H9 (cell line): ENCODE results near the gene VWF. TPM values are rescaled to one million over a fixed set of nuclear protein-coding genes. Genes with fewer than 3 reads are reported as not detected.

Experiments
- DNase-seq: peaks from one replicate; pipeline ENCODE4 v3.0.0-alpha.2; 2017
- H2AFZ ChIP-seq: one replicate; pipeline ENCODE4 v1.6.1; 2013; ENCODE audit warnings: mild to moderate bottlenecking, low read length, control low read depth, moderate library complexity
- H2AK5ac ChIP-seq: 2 replicates; pipeline ENCODE4 v1.6.1; 2013; ENCODE audit warnings: low read length, control low read depth, mixed read lengths; ENCODE audit not compliant: insufficient read length
- H2BK120ac ChIP-seq: one replicate; pipeline ENCODE4 v1.6.1; 2013; ENCODE audit warnings: low read depth, mild to moderate bottlenecking, low read length, control low read depth, inconsistent platforms; ENCODE audit not compliant: poor library complexity, severe bottlenecking
- H2BK12ac ChIP-seq: 2 replicates; pipeline ENCODE4 v1.6.1; 2013; ENCODE audit warnings: low read length, control low read depth, mixed read lengths, low read depth; ENCODE audit not compliant: insufficient read length
- H2BK15ac ChIP-seq: 2 replicates; pipeline ENCODE4 v1.6.1; 2013; ENCODE audit warnings: low read depth, low read length, control low read depth
- H2BK20ac ChIP-seq: one replicate; pipeline ENCODE4 v1.6.1; 2013; ENCODE audit warnings: low read depth, mild to moderate bottlenecking, low read length, control low read depth, inconsistent platforms; ENCODE audit not compliant: poor library complexity, severe bottlenecking
- H2BK5ac ChIP-seq: 2 replicates; pipeline ENCODE4 v1.6.1; 2013; ENCODE audit warnings: low read length, control low read depth, mixed read lengths; ENCODE audit not compliant: insufficient read length
- H3K14ac ChIP-seq: 2 replicates; pipeline ENCODE4 v1.6.1; 2013; ENCODE audit warnings: low read length, control low read depth; ENCODE audit not compliant: insufficient read depth
- H3K18ac ChIP-seq: 2 replicates; pipeline ENCODE4 v1.6.1; 2013; ENCODE audit warnings: low read depth, mild to moderate bottlenecking, mixed read lengths, low read length, control low read depth; ENCODE audit not compliant: insufficient read length
- H3K23ac ChIP-seq: 2 replicates; pipeline ENCODE4 v1.6.1; 2013; ENCODE audit warnings: low read length, control low read depth, mixed read lengths, low read depth; ENCODE audit not compliant: insufficient read length
- H3K23me2 ChIP-seq: 2 replicates; pipeline ENCODE4 v1.6.1; 2013; ENCODE audit warnings: low read depth, mild to moderate bottlenecking, mixed read lengths, low read length, control low read depth; ENCODE audit not compliant: insufficient read length, poor library complexity, severe bottlenecking
- H3K27ac ChIP-seq: 2 replicates; pipeline ENCODE4 v1.5.1; 2013; ENCODE audit warnings: low read length, control low read depth, mixed read lengths, low read depth; ENCODE audit not compliant: insufficient read length
- H3K27me3 ChIP-seq: 2 replicates; pipeline ENCODE4 v1.6.1; 2013; ENCODE audit warnings: low read length, control low read depth, inconsistent platforms; ENCODE audit not compliant: insufficient read depth
- H3K4ac ChIP-seq: 2 replicates; pipeline ENCODE4 v1.6.1; 2013; ENCODE audit warnings: low read depth, mild to moderate bottlenecking, control low read depth, inconsistent platforms, low read length, moderate library complexity
- H3K4me1 ChIP-seq: 2 replicates; pipeline ENCODE4 v1.6.1; 2013; ENCODE audit warnings: low read length, control low read depth, inconsistent platforms; ENCODE audit not compliant: insufficient read depth
- H3K4me2 ChIP-seq: 2 replicates; pipeline ENCODE4 v1.6.1; 2013; ENCODE audit warnings: low read length, control low read depth, mixed read lengths; ENCODE audit not compliant: insufficient read length, insufficient read depth
- H3K56ac ChIP-seq: 2 replicates; pipeline ENCODE4 v1.6.1; 2013; ENCODE audit warnings: low read depth, mild to moderate bottlenecking, mixed read lengths, low read length, control low read depth; ENCODE audit not compliant: insufficient read length
- H3K79me1 ChIP-seq: 2 replicates; pipeline ENCODE4 v1.6.1; 2013; ENCODE audit warnings: low read depth, mild to moderate bottlenecking, moderate library complexity, low read length, control low read depth, inconsistent platforms; ENCODE audit not compliant: insufficient read depth, poor library complexity, severe bottlenecking
- H3K79me2 ChIP-seq: 2 replicates; pipeline ENCODE4 v1.6.1; 2013; ENCODE audit warnings: low read length, control low read depth, inconsistent platforms; ENCODE audit not compliant: insufficient read depth
- H3K9ac ChIP-seq: 2 replicates; pipeline ENCODE4 v1.6.1; 2013; ENCODE audit warnings: low read length, control low read depth, mixed read lengths; ENCODE audit not compliant: insufficient read length; ENCODE audit errors: extremely low read depth
- H3K9me3 ChIP-seq: one replicate; pipeline ENCODE4 v1.6.1; 2013; ENCODE audit warnings: low read depth, low read length, inconsistent platforms; ENCODE audit not compliant: control insufficient read depth
- H3T11ph ChIP-seq: one replicate; pipeline ENCODE4 v1.6.1; 2013; ENCODE audit warnings: mild to moderate bottlenecking, low read length, control low read depth, inconsistent platforms
- H4K20me1 ChIP-seq: one replicate; pipeline ENCODE4 v1.6.1; 2013; ENCODE audit not compliant: control insufficient read depth, insufficient read length, insufficient read depth
- H4K5ac ChIP-seq: 2 replicates; pipeline ENCODE4 v1.6.1; 2013; ENCODE audit warnings: low read depth, mild to moderate bottlenecking, mixed read lengths, low read length, control low read depth; ENCODE audit not compliant: insufficient read length
- H4K8ac ChIP-seq: replicated peaks from 2 replicates; pipeline ENCODE4 v1.6.1; 2013; ENCODE audit warnings: low read length, control low read depth, mixed read lengths, low read depth; ENCODE audit not compliant: insufficient read length
- H4K91ac ChIP-seq: 2 replicates; pipeline ENCODE4 v1.6.1; 2013; ENCODE audit warnings: low read depth, mild to moderate bottlenecking, moderate library complexity, mixed read lengths, low read length, control low read depth; ENCODE audit not compliant: insufficient read length
- H3K27ac Mint-ChIP-seq, 3 experiments: 2 replicates in 2 of 3; 3 replicates in 1 of 3; pipeline ENCODE4 v1.8.0; 2020 to 2021; ENCODE audit warnings: mixed read lengths in 3 of 3, mild to moderate bottlenecking in 1 of 3, moderate library complexity in 1 of 3
- H3K27me3 Mint-ChIP-seq: 2 replicates; pipeline ENCODE4 v1.8.0; 2021; ENCODE audit warnings: low read depth, mild to moderate bottlenecking, moderate library complexity, mixed read lengths
- H3K36me3 Mint-ChIP-seq, 3 experiments: 2 replicates in 2 of 3; 3 replicates in 1 of 3; pipeline ENCODE4 v1.8.0; 2020 to 2021; ENCODE audit warnings: low read depth in 3 of 3, mixed read lengths in 3 of 3; ENCODE audit not compliant: insufficient read depth in 1 of 3
- H3K4me1 Mint-ChIP-seq, 2 experiments: 2 replicates each; pipeline ENCODE4 v1.8.0; 2020; ENCODE audit warnings: mixed read lengths in 2 of 2
- H3K4me3 Mint-ChIP-seq, 2 experiments: 2 replicates in 1 of 2; 3 replicates in 1 of 2; pipeline ENCODE4 v1.8.0; 2020 to 2021; ENCODE audit warnings: mild to moderate bottlenecking in 2 of 2, mixed read lengths in 2 of 2, moderate library complexity in 1 of 2
- H3K9me3 Mint-ChIP-seq, 2 experiments: 2 replicates in 1 of 2; 3 replicates in 1 of 2; pipeline ENCODE4 v1.8.0; 2020; ENCODE audit warnings: mild to moderate bottlenecking in 2 of 2, mixed read lengths in 2 of 2, moderate library complexity in 1 of 2
- WGBS: extraction: QIAGEN DNeasy Blood & Tissue Kit; methylation state at CpG from one replicate; pipeline ENCODE4 v1.1.7; 2013; ENCODE audit warnings: missing lambda C conversion rate, low lambda C conversion rate, mixed read lengths; ENCODE audit not compliant: insufficient read length; ENCODE audit errors: extremely low coverage; 5-methylcytosine and 5-hydroxymethylcytosine counted together
- total RNA-seq: library from RNA; stranded (reverse); gene quantifications from 2 replicates; pipeline ENCODE4 v1.2.1, GENCODE V29; 2021
- TF ChIP-seq, protein P1 (sequence below): fragments of 200-600 bp; sonication (generic); conservative IDR thresholded peaks from 3 replicates; pipeline ENCODE4 v1.8.0; 2021; ENCODE audit warnings: antibody characterized with exemption, mild to moderate bottlenecking

Gene VWF
- total RNA-seq, 1 experiment from 2014 or later = 0.17 TPM

- TF ChIP-seq, protein P1, sequence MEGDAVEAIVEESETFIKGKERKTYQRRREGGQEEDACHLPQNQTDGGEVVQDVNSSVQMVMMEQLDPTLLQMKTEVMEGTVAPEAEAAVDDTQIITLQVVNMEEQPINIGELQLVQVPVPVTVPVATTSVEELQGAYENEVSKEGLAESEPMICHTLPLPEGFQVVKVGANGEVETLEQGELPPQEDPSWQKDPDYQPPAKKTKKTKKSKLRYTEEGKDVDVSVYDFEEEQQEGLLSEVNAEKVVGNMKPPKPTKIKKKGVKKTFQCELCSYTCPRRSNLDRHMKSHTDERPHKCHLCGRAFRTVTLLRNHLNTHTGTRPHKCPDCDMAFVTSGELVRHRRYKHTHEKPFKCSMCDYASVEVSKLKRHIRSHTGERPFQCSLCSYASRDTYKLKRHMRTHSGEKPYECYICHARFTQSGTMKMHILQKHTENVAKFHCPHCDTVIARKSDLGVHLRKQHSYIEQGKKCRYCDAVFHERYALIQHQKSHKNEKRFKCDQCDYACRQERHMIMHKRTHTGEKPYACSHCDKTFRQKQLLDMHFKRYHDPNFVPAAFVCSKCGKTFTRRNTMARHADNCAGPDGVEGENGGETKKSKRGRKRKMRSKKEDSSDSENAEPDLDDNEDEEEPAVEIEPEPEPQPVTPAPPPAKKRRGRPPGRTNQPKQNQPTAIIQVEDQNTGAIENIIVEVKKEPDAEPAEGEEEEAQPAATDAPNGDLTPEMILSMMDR = no peak
- Histone ChIP-seq H2BK15ac (no peak overlapping the region), H3K18ac (no peak overlapping the region), H3K79me1 (no peaks in the 10 kb centered on the region), H3K14ac (no peak overlapping the region), H3K9me3 (no peaks in the 10 kb centered on the region), H4K5ac (no peak overlapping the region), H2AFZ (no peak overlapping the region), H3K4me2 (no peak overlapping the region), H3K4ac (no peak overlapping the region), H3T11ph (no peak overlapping the region), H3K9ac (no peak overlapping the region), H3K27me3 (no peaks in the 10 kb centered on the region), H4K91ac (no peak overlapping the region), H3K23ac (no peak overlapping the region), H2BK5ac (no peak overlapping the region), H4K20me1 (no peaks in the 10 kb centered on the region), H4K8ac (no peak overlapping the region), H2BK120ac (no peak overlapping the region), H2BK12ac (no peak overlapping the region), H3K23me2 (no peaks in the 10 kb centered on the region), H3K56ac (no peak overlapping the region), H3K79me2 (no peaks in the 10 kb centered on the region), H2AK5ac (no peak overlapping the region), H2BK20ac (no peak overlapping the region), H3K27ac (no peak overlapping the region), H3K4me1 (no peaks in the 10 kb centered on the region; the same call in 1 of the 2 replicates)
- Mint-ChIP-seq H3K36me3 (no peaks in the 10 kb centered on the region; a peak in 1 of 7 replicates), H3K27ac (no peak overlapping the region), H3K4me1 (peaks cover 22% of the 10 kb centered on the region in 2 experiments), H3K27me3 (peaks cover 2% of the 10 kb centered on the region), H3K9me3 (no peaks in the 10 kb centered on the region; a peak in 1 of 5 replicates), H3K4me3 (no peak overlapping the region)
- WGBS = no CpG with 5 or more reads among the region's 6 CpGs
- DNase-seq = no peak
Observed at GRCh38 chr12:5901416-5901815, 223.1 kb downstream of the VWF start.
